H1 (cell line): ENCODE results near the gene ACACA. TPM values are rescaled to one million over a fixed set of nuclear protein-coding genes. Genes with fewer than 3 reads are reported as not detected.

Experiments
- RAD21 ChIP-seq, 2 experiments: IDR thresholded peaks in 1 of 2; conservative IDR thresholded peaks in 1 of 2; 2 replicates each; pipeline ENCODE4 v1.6.1; 2011; ENCODE audit warnings: low read depth in 2 of 2, low read length in 2 of 2, improper control_type of control experiment in 1 of 2, inconsistent platforms in 1 of 2, mild to moderate bottlenecking in 1 of 2, moderate library complexity in 1 of 2
- RBBP5 ChIP-seq: IDR thresholded peaks from 2 replicates; pipeline ENCODE4 v1.7.1; 2012; ENCODE audit warnings: low read depth, mild to moderate bottlenecking, inconsistent platforms, low read length, moderate library complexity, borderline replicate concordance
- TEAD4 ChIP-seq: IDR thresholded peaks from 2 replicates; pipeline ENCODE4 v1.6.1; 2012; ENCODE audit warnings: low read depth, low read length, inconsistent platforms, mixed read lengths
- polyA plus RNA-seq, 7 experiments: library from polyadenylated mRNA; depleted of rRNA in 3 of 7; stranded (reverse) in 5 of 7; unstranded in 2 of 7; fragments of >200 nt in 5 of 7; fragments of 200-250 nt in 2 of 7; gene quantifications; 1 replicate in 5 of 7; 2 replicates in 1 of 7; 4 replicates in 1 of 7; pipeline versions ENCODE4 v1.2.1 to v1.2.3, GENCODE V29; 2011 to 2013; ENCODE audit warnings: missing spikeins in 2 of 7, mixed read lengths in 2 of 7
- total RNA-seq: library from RNA; stranded (reverse); fragmentation: NEBNext Ultra II Directional; extraction: Animal tissue kit (Norgen Biotek cat#: 25700); gene quantifications from 2 replicates; pipeline ENCODE4 v1.2.1, GENCODE V29; 2021
- TF ChIP-seq, protein P1 (sequence below): IDR thresholded peaks from 2 replicates; pipeline ENCODE4 v1.6.1; 2012; ENCODE audit warnings: inconsistent platforms

Gene ACACA
- total and polyA plus RNA-seq, 2 of the 8 experiments (the other 6 are each of a cell fraction or from before 2014, with no cell fraction given): 74.0 to 160 TPM

DNA sequence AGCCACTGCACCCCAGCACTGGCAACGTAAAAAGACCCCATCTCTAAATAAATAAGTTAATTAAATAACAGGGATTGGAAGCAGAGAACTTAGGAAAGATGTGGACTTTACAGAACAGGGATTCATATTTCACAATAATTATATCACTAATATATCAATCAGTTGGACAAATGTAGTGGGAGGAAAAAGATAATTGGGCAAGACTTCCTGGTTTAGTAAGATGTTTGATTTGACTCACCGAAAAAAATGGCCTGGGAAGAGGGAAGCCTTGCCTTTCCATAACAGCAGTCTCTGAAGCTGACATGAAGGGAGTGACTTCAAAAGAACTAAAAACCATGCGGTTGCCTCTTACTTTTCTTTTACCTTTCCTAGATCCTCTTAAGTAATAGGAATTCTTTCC lies 46.0 kb downstream of the ACACA start (continued):
- TF ChIP-seq RAD21 (IDR thresholded peaks at IDR 0.05 in 1 of 2, conservative IDR thresholded peaks at IDR 0.05 in 1 of 2; ENCODE audit: low read depth in 2 of 2, low read length in 2 of 2) (no peak), RBBP5 (no peak), TEAD4 (no peak)
- TF ChIP-seq, protein P1, sequence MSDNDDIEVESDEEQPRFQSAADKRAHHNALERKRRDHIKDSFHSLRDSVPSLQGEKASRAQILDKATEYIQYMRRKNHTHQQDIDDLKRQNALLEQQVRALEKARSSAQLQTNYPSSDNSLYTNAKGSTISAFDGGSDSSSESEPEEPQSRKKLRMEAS: no peak
